ENCODE results near the gene TEX10. TPM values are rescaled to one million over a fixed set of nuclear protein-coding genes. Genes with fewer than 3 reads are reported as not detected.

Gene TEX10
- total and polyA plus RNA-seq, 9 donors, result 11.3 to 22.6 (median 17.4) TPM

DNA sequence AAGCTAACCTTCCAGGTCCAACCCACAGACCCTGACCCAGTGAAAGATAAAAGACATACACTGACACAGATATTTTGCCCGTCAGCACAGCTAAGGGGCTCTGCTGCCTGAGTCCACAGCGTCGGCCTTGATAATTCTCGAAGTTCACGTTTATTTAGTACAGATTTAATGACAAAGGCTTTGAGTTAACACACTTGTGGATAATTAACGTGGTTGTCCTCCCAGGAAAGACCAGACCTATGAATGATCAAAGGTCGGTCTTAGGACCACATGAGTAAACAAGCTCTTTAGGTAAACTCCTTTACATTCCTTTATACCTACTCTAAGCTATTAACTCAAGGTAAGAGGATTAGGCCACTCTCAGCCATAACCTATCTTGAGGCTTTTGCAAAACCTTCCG is 11.3 kb upstream of the TEX10 start:
- Histone ChIP-seq H3K4me3 (no peak overlapping the region), H3K9me3 (no peaks in the 10 kb centered on the region), H3K27ac (no peak overlapping the region), H3K4me1 (ENCODE audit: insufficient read depth) (no peaks in the 10 kb centered on the region), H3K36me3 (no peaks in the 10 kb centered on the region), H3K27me3 (no peaks in the 10 kb centered on the region)
- DNase-seq, result no peak
- TF ChIP-seq CTCF (IDR thresholded peaks at IDR 0.05), result no peak
- no peak for TF ChIP-seq POLR2A (IDR thresholded peaks at IDR 0.05)
- TF ChIP-seq EP300 (IDR thresholded peaks at IDR 0.05), result no peak
- 93 to 95% (median 93%) methylated on average over 8 of the region's 8 CpGs for WGBS, 3 donors
- intact Hi-C loops (cut with DNase I), result no loop called here

GRCh38 chr9:100359057-100359456 is 6.3 kb upstream of the TEX10 start:
- Histone ChIP-seq H3K36me3 (no peaks in the 10 kb centered on the region), H3K9me3 (no peaks in the 10 kb centered on the region), H3K27ac (no peak overlapping the region), H3K27me3 (no peaks in the 10 kb centered on the region), H3K4me1 (ENCODE audit: insufficient read depth) (no peaks in the 10 kb centered on the region), H3K4me3 (no peak overlapping the region)
- 94 to 96% (median 95%) methylated on average over 3 of the region's 3 CpGs for WGBS, 3 donors
- DNase-seq, result no peak
- intact Hi-C loops (cut with DNase I), result no loop called here
- TF ChIP-seq CTCF (IDR thresholded peaks at IDR 0.05), result no peak
- TF ChIP-seq EP300 (IDR thresholded peaks at IDR 0.05), result no peak

DNA sequence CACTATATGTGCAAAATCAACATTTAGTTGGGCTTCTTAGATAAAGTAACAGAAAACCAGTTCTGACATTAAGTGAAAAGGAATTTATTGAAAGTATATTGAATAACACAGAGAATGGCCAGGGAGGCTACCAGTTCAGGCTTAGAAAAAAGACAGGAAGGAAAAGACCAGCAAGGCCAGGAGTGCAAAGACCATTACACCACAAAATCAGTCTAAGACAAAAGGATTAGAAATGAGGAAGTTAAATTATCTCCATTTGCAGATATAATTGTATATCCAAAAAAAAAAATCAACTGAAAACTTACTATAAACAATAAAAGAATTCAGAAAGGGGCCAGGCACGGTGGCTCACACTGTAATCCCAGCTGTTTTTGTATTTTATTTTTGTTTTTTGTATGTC is 4.8 kb upstream of the TEX10 start:
- no peaks in the 10 kb centered on the region for H3K4me1 ChIP-seq (ENCODE audit: insufficient read depth)
- H3K4me3 ChIP-seq, result no peak overlapping the region
- H3K27me3 ChIP-seq, result no peaks in the 10 kb centered on the region
- H3K27ac ChIP-seq, result no peak overlapping the region
- 66 to 76% (median 72%) methylated on average over 1 of the region's 1 CpG for WGBS, 3 donors
- no peak for DNase-seq
- no peaks in the 10 kb centered on the region for H3K9me3 ChIP-seq
- intact Hi-C loops (cut with DNase I), result loop anchor here in 1 of 4 donors (2.0 kb wide), 1 partner anchor 15 kb away; no protein-coding TSS in a partner anchor
- H3K36me3 ChIP-seq, result no peaks in the 10 kb centered on the region
- TF ChIP-seq CTCF (IDR thresholded peaks at IDR 0.05), result no peak
- no peak for TF ChIP-seq POLR2A (IDR thresholded peaks at IDR 0.05)
- TF ChIP-seq EP300 (IDR thresholded peaks at IDR 0.05), result no peak

DNA sequence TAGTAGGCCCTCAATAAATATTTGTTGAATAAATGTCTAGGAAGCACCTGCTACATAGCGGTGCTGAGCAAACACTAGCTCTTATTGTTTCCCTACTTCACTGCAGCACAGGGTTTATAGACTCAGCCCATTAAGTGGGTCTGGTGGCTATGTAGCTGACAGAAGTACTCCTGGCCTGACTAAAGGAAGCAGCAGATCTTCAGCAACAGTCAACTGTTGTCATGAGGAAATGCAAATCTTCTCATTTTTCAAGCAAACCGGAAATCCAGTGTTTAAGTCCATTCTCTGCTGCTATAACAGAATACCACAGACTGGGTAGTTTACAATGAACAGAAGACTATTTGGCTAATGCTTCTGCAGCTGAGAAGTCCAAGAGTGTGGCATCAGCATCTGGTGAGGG is 2.8 kb upstream of the TEX10 start:
- 94 to 95% (median 94%) methylated on average over 2 of the region's 2 CpGs for WGBS, 3 donors
- intact Hi-C loops (cut with DNase I), result no loop called here
- no peak overlapping the region for H3K4me3 ChIP-seq
- no peaks in the 10 kb centered on the region for H3K9me3 ChIP-seq
- H3K27me3 ChIP-seq, result no peaks in the 10 kb centered on the region
- TF ChIP-seq POLR2A (IDR thresholded peaks at IDR 0.05) (no peak), EP300 (IDR thresholded peaks at IDR 0.05) (no peak), CTCF (IDR thresholded peaks at IDR 0.05) (no peak)
- DNase-seq, result no peak
- no peak overlapping the region for H3K27ac ChIP-seq
- H3K36me3 ChIP-seq, result no peaks in the 10 kb centered on the region
- peaks cover 6% of the 10 kb centered on the region for H3K4me1 ChIP-seq (ENCODE audit: insufficient read depth)

All from ovary (tissue), 9 donors.